MCF 10A (cell line): ENCODE data around the gene PABPC1L. TPM values are rescaled to one million over a fixed set of nuclear protein-coding genes. Genes with fewer than 3 reads are reported as not detected.

Experiments used
- BruUV-seq: library from RNA; stranded (reverse); fragments of 400-500 nt; replicated peaks from 2 replicates; lab custom pipeline; 2021; lab: Mats Ljungman, UMichigan
- CTCF ChIA-PET: fragments of 300-600 bp; sonication (Branson Sonifier 250); formaldehyde crosslinking; extraction: SDS; loops from one replicate; lab custom pipeline; 2021; ENCODE audit warnings: antibody characterized with exemption, inconsistent platforms; lab: Yijun Ruan, JAX
- POLR2A ChIA-PET: fragments of 300-600, 350-650 bp; sonication (Branson Sonifier 250); formaldehyde crosslinking; extraction: SDS; loops from one replicate; lab custom pipeline; 2020; ENCODE audit warnings: antibody characterized with exemption, inconsistent platforms; lab: Yijun Ruan, JAX
- DNase-seq: peaks from one replicate; pipeline ENCODE4 v3.0.0-alpha.2; 2018; ENCODE audit not compliant: unreplicated experiment
- H3K27ac Mint-ChIP-seq: one replicate; pipeline ENCODE4 v1.8.0; 2022; ENCODE audit warnings: mild to moderate bottlenecking, low read depth, mixed read lengths; ENCODE audit not compliant: unreplicated experiment
- H3K27me3 Mint-ChIP-seq: one replicate; pipeline ENCODE4 v1.8.0; 2022; ENCODE audit warnings: mixed read lengths; ENCODE audit not compliant: insufficient read depth, unreplicated experiment
- H3K36me3 Mint-ChIP-seq: one replicate; pipeline ENCODE4 v1.8.0; 2022; ENCODE audit warnings: mild to moderate bottlenecking, moderate library complexity, mixed read lengths; ENCODE audit not compliant: insufficient read depth, unreplicated experiment
- H3K4me1 Mint-ChIP-seq: one replicate; pipeline ENCODE4 v1.8.0; 2022; ENCODE audit warnings: mixed read lengths; ENCODE audit not compliant: insufficient read depth, unreplicated experiment
- H3K4me3 Mint-ChIP-seq: one replicate; pipeline ENCODE4 v1.8.0; 2022; ENCODE audit warnings: mild to moderate bottlenecking, moderate library complexity, mixed read lengths; ENCODE audit not compliant: unreplicated experiment
- H3K9me3 Mint-ChIP-seq: one replicate; pipeline ENCODE4 v1.8.0; 2022; ENCODE audit warnings: mixed read lengths; ENCODE audit not compliant: unreplicated experiment
- intact Hi-C: fragments of 100-400 bp; cut with micrococcal nuclease; formaldehyde crosslinking; loops from 2 replicates; pipeline ENCODE4 v1.14.1; 2022
- total RNA-seq: library from RNA; stranded (reverse); gene quantifications from 2 replicates; pipeline ENCODE4 v1.2.3, GENCODE V29; 2022
- TF ChIP-seq, protein P1 (sequence below): fragments of 200-600 bp; IDR thresholded peaks from one replicate; pipeline ENCODE4 v1.8.0; 2022; ENCODE audit warnings: antibody characterized with exemption, mild to moderate bottlenecking; ENCODE audit not compliant: unreplicated experiment

Gene PABPC1L
- total RNA-seq, 1 experiment from 2014 or later = 150 TPM

GRCh38 chr20:44966030-44966961 is 56.4 kb downstream of the PABPC1L start, which contains the start of gene STK4:
TSS of gene STK4 (plus strand) at chr20:44966512. CDS start at chr20:44966569, 57 bp downstream.
- POLR2A ChIA-PET = interaction anchor here (0.6 to 4.2 kb wide), 28 partner anchors 8 to 449 kb away, joined by 3 to 18 read pairs (median 4); partner anchors contain the start of genes PIGT, TOMM34 and YWHAB
- peak; percentile 92 for DNase-seq
- H3K27me3 Mint-ChIP-seq = no peaks in the 10 kb centered on the region
- peaks cover 57% of the 10 kb centered on the region for H3K4me1 Mint-ChIP-seq
- intact Hi-C loops = no loop called here
- CTCF ChIA-PET = interaction anchor here (0.6 to 1.9 kb wide), 10 partner anchors 11 to 369 kb away, joined by 3 to 9 read pairs (median 4); no protein-coding TSS in a partner anchor
- no TSS peak for BruUV-seq
- H3K27ac Mint-ChIP-seq = peak within 1 kb of the TSS; percentile 98
- peak within 1 kb of the TSS; percentile 98 for H3K4me3 Mint-ChIP-seq
- peaks cover 5% of the 10 kb centered on the region for H3K36me3 Mint-ChIP-seq
- TF ChIP-seq, protein P1, sequence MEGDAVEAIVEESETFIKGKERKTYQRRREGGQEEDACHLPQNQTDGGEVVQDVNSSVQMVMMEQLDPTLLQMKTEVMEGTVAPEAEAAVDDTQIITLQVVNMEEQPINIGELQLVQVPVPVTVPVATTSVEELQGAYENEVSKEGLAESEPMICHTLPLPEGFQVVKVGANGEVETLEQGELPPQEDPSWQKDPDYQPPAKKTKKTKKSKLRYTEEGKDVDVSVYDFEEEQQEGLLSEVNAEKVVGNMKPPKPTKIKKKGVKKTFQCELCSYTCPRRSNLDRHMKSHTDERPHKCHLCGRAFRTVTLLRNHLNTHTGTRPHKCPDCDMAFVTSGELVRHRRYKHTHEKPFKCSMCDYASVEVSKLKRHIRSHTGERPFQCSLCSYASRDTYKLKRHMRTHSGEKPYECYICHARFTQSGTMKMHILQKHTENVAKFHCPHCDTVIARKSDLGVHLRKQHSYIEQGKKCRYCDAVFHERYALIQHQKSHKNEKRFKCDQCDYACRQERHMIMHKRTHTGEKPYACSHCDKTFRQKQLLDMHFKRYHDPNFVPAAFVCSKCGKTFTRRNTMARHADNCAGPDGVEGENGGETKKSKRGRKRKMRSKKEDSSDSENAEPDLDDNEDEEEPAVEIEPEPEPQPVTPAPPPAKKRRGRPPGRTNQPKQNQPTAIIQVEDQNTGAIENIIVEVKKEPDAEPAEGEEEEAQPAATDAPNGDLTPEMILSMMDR = peak; percentile 25
- no peaks in the 10 kb centered on the region for H3K9me3 Mint-ChIP-seq

DNA sequence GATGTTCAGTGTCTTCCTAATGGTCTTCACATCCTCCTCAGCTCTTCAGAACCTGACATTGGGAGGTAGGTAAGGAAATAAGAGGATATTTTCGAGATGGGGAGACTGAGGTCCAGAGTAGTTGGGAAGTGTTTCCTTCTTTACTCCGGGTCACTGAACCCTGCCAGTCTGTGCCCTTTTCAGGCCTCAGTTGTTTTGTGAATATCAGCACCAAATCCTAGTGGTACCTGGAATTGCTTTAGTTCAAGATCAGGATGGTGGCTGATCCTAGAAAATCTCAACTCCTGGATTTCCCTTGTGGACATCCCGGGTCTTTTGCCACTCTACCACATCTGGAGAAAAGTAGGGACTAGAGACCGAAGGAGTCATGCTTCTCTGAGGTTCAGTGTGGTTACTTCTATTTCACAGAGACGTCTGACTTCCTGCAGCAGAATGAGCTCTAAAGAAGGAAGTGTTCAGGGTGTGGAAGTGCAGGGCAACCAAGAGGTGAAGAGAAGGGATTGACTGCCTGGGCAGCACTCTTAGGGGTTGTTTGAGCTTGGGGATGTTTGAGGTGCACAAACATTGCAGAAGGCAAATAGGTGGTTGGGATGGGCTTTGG is 57.4 kb downstream of the PABPC1L start:
- intact Hi-C loops = no loop called here
- Mint-ChIP-seq H3K36me3 (peaks cover 9% of the 10 kb centered on the region), H3K27ac (peak overlapping the region; percentile 98), H3K4me1 (peaks cover 47% of the 10 kb centered on the region), H3K27me3 (no peaks in the 10 kb centered on the region), H3K9me3 (no peaks in the 10 kb centered on the region), H3K4me3 (peak overlapping the region; percentile 98)
- CTCF ChIA-PET = interaction anchor here (0.5 to 1.8 kb wide), 8 partner anchors 14 to 423 kb away, joined by 3 to 6 read pairs (median 4); no protein-coding TSS in a partner anchor
- no TSS peak for BruUV-seq
- no peak for DNase-seq
- POLR2A ChIA-PET = interaction anchor here (0.6 to 4.2 kb wide), 20 partner anchors 8 to 1301 kb away, joined by 3 to 18 read pairs (median 4); partner anchors contain the start of genes PIGT, TOMM34 and YWHAB
- TF ChIP-seq, protein P1 = no peak

GRCh38 chr20:44969300-44969894 is 59.5 kb downstream of the PABPC1L start:
- Mint-ChIP-seq H3K4me1 (peaks cover 54% of the 10 kb centered on the region), H3K36me3 (peaks cover 28% of the 10 kb centered on the region), H3K27ac (peak overlapping the region; percentile 54), H3K27me3 (no peaks in the 10 kb centered on the region), H3K9me3 (no peaks in the 10 kb centered on the region), H3K4me3 (no peak overlapping the region)
- ChIA-PET CTCF (no interaction called here), POLR2A (interaction anchor here (0.7 to 4.2 kb wide), 3 partner anchors 9 to 385 kb away, joined by 4 to 18 read pairs (median 5); partner anchors contain the start of gene TOMM34)
- TF ChIP-seq, protein P1 = no peak
- intact Hi-C loops = no loop called here
- DNase-seq = no peak
- BruUV-seq = no TSS peak
